HG02852 (cell line): ENCODE data around the gene CWC15.
"Not testable (repeated sequence)": the region's sequence is repeated elsewhere in the genome, so short reads cannot be mapped to it uniquely, and the experiment has no call there.

Source experiments
- ATAC-seq: cut with Tn5 transposase; IDR thresholded peaks from one replicate; pipeline ENCODE4 v1.9.1; 2021; ENCODE audit warnings: mild to moderate bottlenecking, moderate library complexity; ENCODE audit not compliant: unreplicated experiment

CWC15 gene

DNA sequence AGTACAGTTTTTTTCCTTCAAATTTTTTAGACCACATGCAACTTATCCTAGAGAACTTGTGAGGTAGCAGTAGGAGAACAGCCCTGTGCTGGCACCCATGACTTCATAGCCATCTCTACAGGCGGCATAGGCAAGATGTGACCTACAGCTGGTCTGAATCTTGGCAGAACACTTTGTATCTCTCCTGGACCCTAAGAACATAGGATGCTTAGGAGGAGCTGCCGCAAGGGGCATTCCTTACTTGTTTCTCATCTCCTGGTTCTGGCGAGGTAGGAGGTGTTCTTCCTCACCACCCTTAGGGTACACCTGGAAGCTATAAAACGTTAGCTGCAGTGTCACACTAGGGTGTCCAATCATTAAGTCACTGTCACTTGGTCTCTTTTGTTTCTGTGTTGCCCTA lies 16.4 kb downstream of the CWC15 start:
- no peak for ATAC-seq

DNA sequence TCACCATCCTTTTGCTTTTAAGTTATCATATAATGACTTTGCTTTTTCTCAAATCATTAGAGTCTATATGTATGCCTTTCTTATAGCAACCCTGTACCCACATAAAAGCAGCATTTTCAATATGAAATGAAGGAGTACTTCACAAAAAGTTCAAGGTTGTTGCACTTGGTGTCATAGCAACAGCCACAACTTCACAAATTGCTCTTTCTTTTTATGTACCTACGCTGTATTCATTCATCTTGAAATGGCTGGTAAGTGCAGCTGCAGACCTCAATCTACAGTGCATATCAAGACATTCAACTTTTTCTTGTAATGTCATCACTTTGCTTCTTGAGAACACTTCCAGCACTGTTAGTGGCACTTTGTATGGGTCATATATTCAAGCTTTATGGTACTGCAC lies 18.6 kb downstream of the CWC15 start:
- ATAC-seq, result no peak

DNA sequence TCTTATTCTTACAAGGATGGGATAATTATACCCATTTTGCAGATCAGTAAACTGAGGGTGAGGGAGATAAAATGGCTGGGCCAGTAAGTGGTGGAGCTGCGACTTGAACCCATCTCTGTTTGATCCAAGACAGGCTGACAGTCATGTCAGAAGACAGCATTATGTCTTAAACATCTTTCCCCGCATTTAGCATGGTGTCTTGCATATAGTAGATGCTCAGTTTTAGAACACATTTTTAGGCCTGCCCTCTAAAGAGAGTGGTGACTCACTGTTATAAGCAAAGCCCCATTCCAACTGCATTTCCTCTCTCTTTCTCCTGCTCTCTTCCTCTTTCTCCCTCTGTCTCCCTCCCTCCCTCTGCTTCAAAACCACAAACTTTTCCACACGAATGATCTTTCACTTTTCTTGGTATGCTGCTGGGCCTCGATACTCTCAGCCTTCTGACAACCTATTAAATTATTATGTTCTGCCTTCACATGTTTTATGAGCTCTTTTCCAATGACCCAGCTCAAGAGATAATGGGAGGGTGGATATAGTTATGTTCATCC lies 25.2 kb downstream of the CWC15 start:
- no peak for ATAC-seq

DNA sequence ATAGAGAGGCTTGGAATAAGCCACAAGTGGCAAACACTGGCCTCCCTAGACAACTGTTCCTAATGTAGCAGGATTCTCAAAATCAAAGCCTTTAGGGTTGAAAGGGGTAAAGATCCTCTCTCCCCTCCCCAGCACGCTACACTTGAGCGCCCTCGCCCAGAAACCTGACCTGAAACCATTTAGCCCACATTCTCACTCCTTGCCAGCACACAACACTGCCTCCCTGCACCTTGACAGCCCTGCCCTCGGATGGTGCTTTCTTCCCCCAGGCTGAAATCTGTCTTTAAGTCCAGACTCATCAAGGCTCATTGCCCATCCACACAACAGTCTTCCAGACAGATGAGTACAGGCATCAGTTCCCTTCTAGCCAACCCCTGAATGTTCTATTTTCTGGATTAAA lies 26.5 kb downstream of the CWC15 start:
- no peak for ATAC-seq

DNA sequence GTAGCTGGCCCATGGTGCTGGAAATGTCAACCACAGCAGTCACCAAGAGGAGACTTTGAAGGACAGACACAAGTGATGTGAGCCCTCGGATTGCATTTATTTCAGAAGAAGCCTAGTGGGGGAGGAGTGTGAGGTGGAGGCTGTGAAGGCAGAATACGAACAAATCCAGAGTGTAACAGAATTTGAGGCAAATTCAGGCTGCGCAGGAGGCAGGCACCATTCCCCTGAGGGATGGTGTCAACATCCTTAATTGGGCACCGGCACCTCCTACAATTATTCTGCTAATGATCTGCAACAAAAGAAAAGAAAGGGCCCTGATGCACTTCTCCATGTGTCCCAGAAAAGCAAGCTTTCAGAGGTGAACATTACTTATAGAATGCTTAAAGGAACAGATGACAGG lies 32.2 kb downstream of the CWC15 start:
- no peak for ATAC-seq

DNA sequence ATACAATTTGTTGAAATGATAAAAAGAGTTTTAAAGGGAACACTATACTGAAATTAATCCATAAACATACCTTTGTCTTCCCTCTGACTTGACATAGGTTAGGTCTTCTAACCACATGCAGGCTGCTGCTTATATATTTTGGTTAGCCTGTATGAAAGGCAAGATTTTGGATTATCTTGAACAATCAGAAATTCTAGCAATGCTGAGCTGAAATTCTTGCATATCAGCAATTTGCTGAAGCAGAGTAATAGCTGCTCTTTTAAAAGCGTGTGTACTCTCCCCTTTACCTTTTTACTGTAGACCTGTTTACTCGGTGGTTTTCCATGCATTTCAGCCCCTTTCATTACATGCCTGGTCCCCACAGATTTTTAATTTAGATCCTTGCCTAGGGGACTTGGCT lies 34.0 kb downstream of the CWC15 start:
- ATAC-seq, result no peak

DNA sequence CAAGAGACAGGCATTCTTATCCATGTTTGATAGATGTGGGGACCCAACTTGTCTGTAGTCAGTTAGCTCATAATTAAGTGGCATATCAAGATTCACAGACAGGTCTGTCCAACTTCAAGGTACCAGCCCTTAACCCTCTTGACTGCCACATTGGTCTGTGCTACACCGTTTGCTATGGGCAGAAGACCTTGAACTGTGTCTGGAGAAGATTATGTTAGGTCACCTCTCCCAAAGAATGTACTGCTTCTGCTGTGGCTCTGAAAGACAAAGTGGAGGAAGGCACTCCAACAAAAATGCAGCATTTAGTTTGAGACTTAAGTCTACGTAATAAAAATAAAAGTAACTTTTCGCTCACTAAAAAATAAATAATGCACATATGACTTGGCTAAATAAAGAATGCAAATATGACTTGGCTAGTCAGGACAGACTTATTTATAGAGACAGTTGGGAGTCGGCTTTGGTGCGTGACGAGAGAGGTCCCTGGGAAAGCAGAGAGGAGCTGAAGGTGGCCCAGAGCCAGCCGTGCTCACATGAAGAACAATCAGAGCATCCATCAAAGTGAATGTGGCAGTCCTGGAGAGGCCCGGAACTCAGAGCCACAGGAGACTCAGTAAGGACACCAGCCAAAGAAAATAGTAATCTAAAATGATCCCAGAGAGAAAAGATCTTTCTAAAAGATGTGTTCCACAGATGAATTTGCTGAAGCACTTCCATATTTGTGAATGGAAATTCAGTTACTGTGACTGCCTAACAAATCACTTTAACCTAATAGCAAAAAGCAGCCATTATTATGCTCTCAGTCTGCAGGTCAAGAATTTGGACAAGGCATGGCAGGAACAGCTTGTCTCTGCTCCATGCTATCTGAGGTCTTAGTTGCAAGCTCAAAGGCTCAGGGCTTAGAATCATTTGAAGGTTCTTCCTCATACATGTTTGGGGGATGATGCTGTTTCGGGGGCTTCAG lies 35.0 kb downstream of the CWC15 start:
- no peak for ATAC-seq

DNA sequence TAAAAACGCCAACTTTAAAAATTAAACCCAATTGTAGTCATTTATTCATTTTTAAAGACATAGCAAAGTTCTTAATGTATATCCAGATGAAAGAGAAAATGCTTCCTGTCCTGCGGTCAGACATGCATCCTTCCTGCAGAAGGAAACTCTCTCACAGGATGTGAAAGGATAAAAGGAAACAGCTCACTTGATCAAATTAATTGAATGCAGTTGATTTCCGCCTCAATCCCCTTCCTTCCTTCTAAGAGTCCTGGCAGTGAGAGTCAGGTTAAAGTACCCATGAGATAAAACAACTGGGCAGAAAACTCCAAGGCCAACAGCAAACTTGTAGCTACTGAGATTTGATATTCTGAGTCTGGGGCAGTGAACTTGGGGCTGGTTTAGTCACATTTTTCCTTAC lies 38.5 kb downstream of the CWC15 start:
- no peak for ATAC-seq

DNA sequence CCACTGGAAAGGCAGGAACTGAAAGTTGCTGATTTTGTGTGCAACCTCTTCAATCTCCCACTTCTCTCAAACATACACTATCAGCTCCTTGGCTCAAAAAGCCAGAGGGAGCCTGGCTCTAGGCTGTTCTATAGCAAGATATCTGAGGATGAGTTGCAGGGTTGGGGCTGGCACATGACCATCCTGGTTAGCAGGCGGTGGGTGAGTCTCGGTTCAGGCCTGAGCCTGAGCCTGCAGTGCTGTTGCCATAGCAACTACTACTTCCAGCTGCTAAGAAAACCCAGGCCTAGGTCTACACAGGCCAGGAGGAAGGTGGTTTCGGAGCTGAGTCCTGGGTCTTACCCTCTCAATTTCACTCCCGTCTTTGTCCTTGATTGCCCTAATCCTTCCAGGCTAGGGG lies 39.0 kb downstream of the CWC15 start:
- ATAC-seq, result no peak

DNA sequence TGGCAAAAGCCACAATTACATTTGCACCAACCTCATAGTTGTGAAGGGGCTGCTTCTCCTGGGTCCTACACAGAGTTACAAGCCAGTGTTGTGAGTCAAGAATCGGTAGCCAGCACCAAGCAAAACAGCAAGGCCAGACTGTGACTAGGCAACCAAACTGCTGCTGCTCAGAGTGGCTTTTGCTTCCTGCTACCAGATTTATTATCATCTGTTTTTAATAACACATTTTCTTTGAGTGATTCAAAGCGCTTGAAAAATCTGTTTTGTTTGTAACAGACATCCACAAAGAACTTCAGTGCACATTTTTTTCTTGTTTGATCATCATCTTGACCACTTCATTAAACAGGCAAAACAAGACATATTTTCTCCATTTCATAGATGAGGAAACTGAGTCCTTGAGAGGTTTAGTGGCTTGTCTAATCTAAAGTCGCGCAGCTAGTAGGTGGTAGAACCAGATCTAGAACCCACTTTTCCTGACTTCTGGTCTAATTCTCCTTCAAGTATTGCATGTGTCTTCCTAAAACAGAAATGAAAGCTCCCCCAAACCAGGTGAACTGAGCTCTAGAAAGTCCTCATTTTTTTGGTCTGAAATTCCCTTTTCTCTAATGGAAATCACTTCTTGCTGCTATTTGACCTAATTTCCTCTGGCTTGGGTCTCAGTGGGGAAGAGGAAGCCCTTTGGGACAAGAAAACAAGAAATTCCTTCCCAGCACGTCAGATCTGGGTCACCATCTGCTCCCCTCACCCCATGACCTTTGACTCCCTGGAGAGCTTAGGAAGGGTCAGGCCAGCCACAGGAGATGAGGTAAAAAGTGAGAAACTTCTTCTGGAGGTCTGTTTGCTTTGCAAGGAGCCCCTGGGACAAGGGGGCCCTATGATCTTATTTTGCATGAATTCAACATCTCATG lies 39.9 kb downstream of the CWC15 start:
- ATAC-seq, result no peak

DNA sequence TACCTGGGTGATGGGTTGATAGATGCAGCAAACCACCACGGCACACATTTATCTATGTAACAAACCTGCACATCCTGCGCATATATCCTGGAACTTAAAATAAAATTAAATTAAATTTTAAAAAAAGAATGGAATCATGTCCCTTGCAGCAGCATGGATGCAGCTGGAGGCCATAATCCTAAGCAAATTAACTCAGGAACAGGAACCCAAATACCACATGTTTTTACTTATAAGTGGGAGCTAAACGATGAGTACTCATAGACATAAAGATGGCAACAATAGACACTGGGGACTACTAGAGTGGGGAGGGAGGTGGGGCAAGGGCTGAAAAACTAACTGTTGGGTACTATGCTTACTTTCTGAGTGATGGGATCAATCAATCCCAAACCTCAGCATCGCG lies 40.9 kb downstream of the CWC15 start:
- ATAC-seq, result no peak

DNA sequence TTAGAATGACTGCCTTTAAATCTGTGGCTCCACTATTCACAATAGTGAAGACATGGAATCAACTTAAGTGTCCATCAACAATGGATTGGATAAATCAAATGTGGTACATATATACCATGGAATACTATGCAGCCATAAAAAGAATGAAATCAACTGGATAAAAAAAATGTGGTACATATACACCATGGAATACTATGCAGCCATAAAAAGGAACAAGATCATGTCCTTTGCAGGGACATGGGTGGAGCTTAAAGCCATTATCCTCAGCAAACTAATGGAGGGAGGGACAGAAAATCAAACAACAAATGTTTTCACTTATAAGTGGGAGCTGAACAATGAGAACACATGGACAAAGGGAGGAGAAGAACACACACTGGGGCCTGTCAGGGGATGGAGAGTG lies 41.3 kb downstream of the CWC15 start:
- not testable (repeated sequence) for ATAC-seq

DNA sequence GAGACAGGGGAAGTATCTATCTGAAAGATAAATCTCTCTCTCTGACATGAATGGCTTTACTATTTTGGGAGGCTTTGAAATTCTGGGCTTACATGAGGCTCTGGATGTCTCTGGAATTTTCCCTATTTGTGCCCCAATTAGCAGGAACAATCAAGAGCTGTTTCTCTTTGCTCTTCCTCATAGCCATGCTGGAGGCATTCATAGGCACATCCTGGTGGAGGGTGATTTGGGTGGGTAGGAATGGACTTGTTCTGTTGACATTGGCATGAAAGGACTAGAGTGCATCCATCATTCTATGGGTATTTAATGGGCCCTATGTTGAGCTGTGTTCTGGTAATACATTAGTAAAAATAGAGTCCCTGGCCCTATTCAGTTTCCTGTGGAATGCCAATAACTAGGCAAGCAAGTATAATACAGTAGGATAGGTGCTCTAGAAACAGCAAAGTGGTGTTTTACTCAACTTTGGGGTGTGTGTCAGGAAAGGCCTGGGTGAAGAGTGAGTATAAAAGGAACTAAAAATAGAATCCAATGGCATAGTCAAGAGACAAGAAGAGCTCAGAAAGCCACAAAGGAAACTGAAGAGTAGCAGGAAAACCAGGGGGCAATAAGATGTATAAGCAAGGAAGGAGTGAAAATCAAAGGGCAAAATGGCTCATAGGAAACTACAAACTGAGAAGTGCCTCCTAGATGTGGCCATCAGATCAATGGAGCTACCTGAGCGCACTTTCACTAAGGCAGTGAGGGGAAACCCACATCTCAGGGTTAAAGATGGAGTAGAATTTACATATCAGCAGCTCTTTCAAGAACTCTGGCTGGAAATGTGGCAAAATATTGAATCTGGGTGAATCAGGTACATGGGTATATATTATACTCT lies 45.0 kb downstream of the CWC15 start:
- ATAC-seq, result no peak

DNA sequence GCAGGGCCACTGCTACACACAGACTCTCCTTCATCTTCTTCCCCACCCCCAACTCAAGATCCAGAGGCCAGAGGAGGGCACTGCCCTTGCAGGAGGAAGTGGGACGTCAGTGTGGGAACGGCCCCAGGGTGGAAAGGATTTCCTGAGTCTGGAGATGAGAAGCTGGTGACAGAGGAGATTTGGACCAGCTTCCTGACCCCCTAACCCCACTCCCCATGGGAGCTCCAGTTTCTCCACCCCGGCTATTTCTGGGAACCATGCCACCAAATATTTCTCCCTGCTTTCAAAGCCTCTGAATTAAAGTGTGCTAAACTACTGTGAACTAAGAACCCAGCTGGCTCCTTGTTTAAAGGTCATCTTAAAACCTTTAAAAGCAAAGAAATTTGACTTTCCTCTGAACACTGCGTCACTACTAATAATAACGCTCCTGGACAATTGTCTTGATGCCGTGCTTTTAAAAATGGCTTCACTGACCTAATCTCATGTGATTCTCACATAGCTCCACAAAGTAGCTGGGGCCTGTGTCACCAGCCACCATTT lies 46.6 kb downstream of the CWC15 start:
- ATAC-seq, result no peak

DNA sequence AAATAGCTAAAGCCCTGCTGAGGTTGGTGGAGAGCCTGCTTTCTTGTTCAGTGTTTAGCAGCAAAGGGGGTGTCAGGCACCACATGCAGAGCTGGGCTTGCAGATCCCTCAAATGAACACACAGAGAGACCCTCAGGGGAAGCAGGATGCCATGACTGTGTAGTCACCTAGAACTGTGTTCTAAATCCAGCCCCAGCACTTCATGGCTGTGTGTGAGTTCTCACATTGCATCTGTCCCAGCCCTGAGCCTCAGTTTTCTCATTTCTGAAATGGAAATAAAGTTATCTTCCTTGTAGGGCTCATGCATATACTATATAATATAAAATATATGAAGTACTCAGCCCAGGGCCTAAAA lies 47.1 kb downstream of the CWC15 start:
- ATAC-seq, result peak; percentile 21

DNA sequence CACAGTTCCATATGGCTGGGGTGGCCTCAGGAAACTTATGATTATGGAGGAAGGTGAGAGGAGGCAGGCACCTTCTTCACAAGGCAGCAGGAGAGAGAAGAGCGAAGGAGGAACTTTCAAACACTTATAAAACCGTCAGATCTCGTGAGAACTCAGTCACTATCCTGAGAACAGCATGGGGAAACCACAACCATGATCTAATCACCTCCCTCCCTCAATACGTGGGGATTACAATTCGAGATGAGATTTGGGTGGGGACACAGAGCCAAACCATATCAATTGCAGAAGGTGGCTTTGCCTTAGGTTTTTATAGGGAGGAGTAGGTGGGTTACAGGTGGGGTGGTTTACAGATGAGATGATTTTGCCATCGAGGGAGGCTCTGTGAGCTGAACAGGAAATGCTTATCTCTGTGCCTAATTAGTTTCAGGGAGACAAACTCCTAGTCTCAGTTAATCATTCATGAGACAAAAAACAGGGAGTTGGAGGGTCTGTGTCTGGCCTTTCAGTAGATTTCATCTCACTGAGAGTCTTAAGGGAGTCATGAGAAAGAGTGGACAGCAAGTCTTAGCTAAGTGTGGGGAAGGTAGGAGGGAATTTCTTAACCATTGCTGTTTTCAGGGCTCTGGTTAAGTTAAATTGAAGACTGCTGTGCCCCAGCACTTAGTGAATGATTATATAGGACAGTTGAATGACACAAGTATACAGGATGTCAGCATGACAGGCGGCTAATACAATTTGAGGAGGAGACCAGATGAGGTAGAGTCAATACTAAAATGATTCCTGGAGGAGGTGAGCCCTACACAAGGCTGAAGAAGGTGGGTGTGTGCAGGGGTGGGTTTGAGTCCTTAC lies 47.7 kb downstream of the CWC15 start:
- ATAC-seq, result peak; percentile 38

DNA sequence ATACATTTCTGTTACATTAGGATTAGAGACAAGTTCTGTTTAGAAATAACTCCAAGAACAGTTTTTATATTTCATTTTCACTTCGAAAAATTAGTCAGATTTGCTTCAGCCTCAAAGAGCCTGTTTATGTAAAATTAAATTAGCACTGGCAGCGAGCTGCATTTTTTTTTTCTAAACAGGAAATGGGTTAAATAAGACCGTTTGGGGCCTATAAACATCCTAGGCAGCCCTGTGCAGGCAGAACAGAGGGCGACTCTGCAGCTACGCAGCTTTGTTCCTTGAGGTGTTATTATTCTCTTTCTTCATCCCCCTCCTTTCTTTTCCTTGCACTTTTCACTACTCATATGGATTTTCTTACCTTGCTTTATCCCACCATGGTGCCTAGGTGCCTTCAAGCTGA lies 48.7 kb downstream of the CWC15 start:
- ATAC-seq, result no peak

DNA sequence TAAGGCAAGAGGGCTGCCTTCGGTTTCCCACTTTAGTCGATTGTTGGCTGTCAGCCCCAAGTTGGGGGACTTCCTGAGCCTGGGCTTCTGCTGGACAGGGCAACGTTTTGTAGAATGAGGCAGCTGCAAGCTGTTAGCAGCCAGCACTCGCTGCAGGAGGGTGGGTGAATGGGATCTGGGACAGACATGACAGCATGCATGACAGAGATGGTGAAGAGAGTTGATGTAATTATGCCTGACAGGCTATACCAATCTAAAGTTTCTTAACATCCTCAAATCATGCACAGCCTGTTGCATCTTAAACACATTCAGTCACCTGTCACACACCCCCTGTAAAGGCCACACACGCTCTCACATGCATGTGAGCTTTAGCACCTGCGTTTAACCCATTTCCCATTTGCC lies 49.2 kb downstream of the CWC15 start:
- no peak for ATAC-seq

DNA sequence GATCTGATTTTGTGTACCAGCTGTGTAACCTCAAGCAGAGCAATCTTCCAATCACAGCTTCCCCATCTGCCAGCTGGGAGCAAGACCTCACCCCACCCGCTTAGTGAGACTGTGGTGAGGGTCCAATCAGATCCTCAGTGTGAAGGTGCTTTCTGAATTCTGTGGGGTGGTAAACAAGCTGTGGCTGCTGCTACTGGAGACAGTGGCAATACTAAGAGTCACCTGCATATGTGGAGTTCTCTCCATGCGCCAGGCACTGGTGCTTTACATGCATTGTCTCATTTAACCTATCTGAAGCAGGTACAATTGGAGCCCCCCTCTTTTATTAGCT lies 50.4 kb downstream of the CWC15 start:
- no peak for ATAC-seq
